A549 (cell line): Measurements from ENCODE around the gene HERC3. TPM values are rescaled to one million over a fixed set of nuclear protein-coding genes. Genes with fewer than 3 reads are reported as not detected.

Experiments
- ATAC-seq, 2 experiments: fragments of 200-7000 bp in 1 of 2; fragments of >200 bp in 1 of 2; cut with Nextera tagmentation in 1 of 2; cut with Tn5 transposase in 1 of 2; 3 replicates each; pipeline versions ENCODE4 v1.8.0 to v1.9.1; 2018 to 2020; ENCODE audit warnings: mild to moderate bottlenecking in 1 of 2, moderate library complexity in 1 of 2
- CTCF ChIA-PET: fragments of 300-600 bp; sonication (Branson Sonifier 250); formaldehyde crosslinking; extraction: SDS; loops from one replicate; lab custom pipeline; 2021; ENCODE audit warnings: antibody characterized with exemption, inconsistent platforms; lab: Yijun Ruan, JAX
- POLR2A ChIA-PET: fragments of 350-600 bp; formaldehyde crosslinking; extraction: SDS; loops from one replicate; lab custom pipeline; 2021; ENCODE audit warnings: antibody characterized with exemption, inconsistent platforms; lab: Yijun Ruan, JAX
- DNase-seq, 2 experiments: peaks; one replicate each; pipeline versions ENCODE4 v3.0.0 to v3.0.0-alpha.2; 2011 to 2016; ENCODE audit warnings: low read depth in 1 of 2, low spot score in 1 of 2
- FAIRE-seq: peaks from 2 replicates; lab custom pipeline; 2011; peaks lifted over from hg19 to GRCh38; lab: Jason Lieb, UNC
- H3K27ac ChIP-seq, 2 experiments: fragments of >200 bp; sonication (Bioruptor Twin); formaldehyde crosslinking; 3 replicates each; pipeline ENCODE4 v1.5.1; 2016 to 2017
- H3K4me1 ChIP-seq: fragments of >200 bp; sonication (Bioruptor Twin); formaldehyde crosslinking; 3 replicates; pipeline ENCODE4 v1.6.1; 2016
- H3K4me2 ChIP-seq: fragments of >200 bp; sonication (Bioruptor Twin); formaldehyde crosslinking; 3 replicates; pipeline ENCODE4 v1.6.1; 2016
- H3K4me3 ChIP-seq: fragments of >200 bp; sonication (Bioruptor Twin); formaldehyde crosslinking; 3 replicates; pipeline ENCODE4 v1.5.1; 2016
- H3K9me3 ChIP-seq: fragments of >200 bp; sonication (Bioruptor Twin); formaldehyde crosslinking; 3 replicates; pipeline ENCODE4 v1.6.1; 2016
- BHLHE40 ChIP-seq: IDR thresholded peaks from 2 replicates; pipeline ENCODE4 v1.6.1; 2012; ENCODE audit warnings: low read depth, low read length, inconsistent platforms
- CBX8 ChIP-seq: fragments of 200-600 bp; sonication (generic); IDR thresholded peaks from 2 replicates; pipeline ENCODE4 v1.6.1; 2016
- CEBPB ChIP-seq, 2 experiments: fragments of >200 bp in 1 of 2; sonication (Bioruptor Twin) in 1 of 2; formaldehyde crosslinking in 1 of 2; IDR thresholded peaks; 2 replicates each; pipeline ENCODE4 v1.6.1; 2012 to 2016
- CTCF ChIP-seq: fragments of >200 bp; sonication (Bioruptor Twin); formaldehyde crosslinking; IDR thresholded peaks from 3 replicates; pipeline ENCODE4 v1.5.1; 2016
- E2F6 ChIP-seq: IDR thresholded peaks from 2 replicates; pipeline ENCODE4 v1.6.1; 2012; ENCODE audit warnings: low read depth, borderline replicate concordance
- EHF ChIP-seq: fragments of 250-450 bp; sonication (Bioruptor Pico); IDR thresholded peaks from 2 replicates; pipeline ENCODE4 v1.5.0; 2020; ENCODE audit warnings: mild to moderate bottlenecking
- FOSB ChIP-seq: fragments of 250-450 bp; sonication (Bioruptor Pico); IDR thresholded peaks from 2 replicates; pipeline ENCODE4 v1.5.0; 2020; ENCODE audit warnings: mild to moderate bottlenecking, moderate library complexity
- HEYL ChIP-seq: fragments of 250-450 bp; sonication (Bioruptor Pico); IDR thresholded peaks from 2 replicates; pipeline ENCODE4 v1.8.0; 2021; ENCODE audit warnings: mild to moderate bottlenecking, moderate library complexity
- HOXA7 ChIP-seq: fragments of 250-450 bp; sonication (Bioruptor Pico); IDR thresholded peaks from 2 replicates; pipeline ENCODE4 v1.5.0; 2020; ENCODE audit warnings: mild to moderate bottlenecking, moderate library complexity
- HOXB13 ChIP-seq: fragments of 250-450 bp; sonication (Bioruptor Pico); IDR thresholded peaks from 2 replicates; pipeline ENCODE4 v1.5.0; 2020; ENCODE audit warnings: low read depth, mild to moderate bottlenecking, moderate library complexity
- KDM1A ChIP-seq: fragments of 200-600 bp; sonication (generic); IDR thresholded peaks from 2 replicates; pipeline ENCODE4 v1.6.1; 2016; ENCODE audit warnings: low read depth, mild to moderate bottlenecking
- MAZ ChIP-seq: fragments of 150-350 bp; IDR thresholded peaks from 2 replicates; pipeline ENCODE4 v1.6.1; 2014; ENCODE audit warnings: antibody characterized with exemption, low read depth, low read length, borderline replicate concordance
- MYC ChIP-seq: IDR thresholded peaks from 2 replicates; pipeline ENCODE4 v1.6.1; 2012; ENCODE audit warnings: mild to moderate bottlenecking, inconsistent platforms, low read length, improper control_type of control experiment, borderline replicate concordance
- PBX3 ChIP-seq: IDR thresholded peaks from 2 replicates; pipeline ENCODE4 v1.6.1; 2012
- RNF2 ChIP-seq: fragments of 200-600 bp; sonication (generic); IDR thresholded peaks from 2 replicates; pipeline ENCODE4 v1.6.1; 2016; ENCODE audit warnings: low read depth, mild to moderate bottlenecking, antibody characterized with exemption, moderate library complexity, borderline replicate concordance
- SMC3 ChIP-seq: fragments of >200 bp; sonication (Bioruptor Twin); formaldehyde crosslinking; IDR thresholded peaks from 3 replicates; pipeline ENCODE4 v1.6.1; 2018; ENCODE audit warnings: inconsistent platforms
- ZC3H11A ChIP-seq: fragments of 450-650 bp; IDR thresholded peaks from 2 replicates; pipeline ENCODE4 v1.6.1; 2014; ENCODE audit warnings: antibody characterized with exemption, mild to moderate bottlenecking
- ZNF302 ChIP-seq: fragments of 250-450 bp; sonication (Bioruptor Pico); IDR thresholded peaks from 2 replicates; pipeline ENCODE4 v1.9.0; 2021; ENCODE audit warnings: inconsistent platforms, mild to moderate bottlenecking, moderate library complexity
- WGBS: methylation state at CpG from one replicate; pipeline ENCODE4 v1.1.6; 2017; ENCODE audit errors: missing lambda C conversion rate; 5-methylcytosine and 5-hydroxymethylcytosine counted together
- polyA plus RNA-seq, 4 experiments: library from polyadenylated mRNA; depleted of rRNA in 3 of 4; stranded (reverse); fragments of >200 nt; fragmentation: RNase III in 1 of 4; extraction: RNeasy Plus Mini Kit Qiagen cat#74134 plus additional on column Dnase treatment in 1 of 4; gene quantifications; 2 replicates in 3 of 4; 3 replicates in 1 of 4; pipeline ENCODE4 v1.2.3, GENCODE V29; 2011 to 2017
- TF ChIP-seq, protein P1 (sequence below): fragments of >200 bp; sonication (Bioruptor Twin); formaldehyde crosslinking; IDR thresholded peaks from 2 replicates; pipeline ENCODE4 v1.6.1; 2016
- TF ChIP-seq, protein P2 (sequence below): fragments of 200-600 bp; sonication (generic); IDR thresholded peaks from 2 replicates; pipeline ENCODE4 v1.6.1; 2016; ENCODE audit warnings: antibody characterized with exemption, mild to moderate bottlenecking, moderate library complexity

The HERC3 gene
- polyA plus RNA-seq, 2 of the 4 experiments (the other 2 are of a cell fraction): 4.9 to 6.2 TPM

GRCh38 chr4:88753658-88754571, 161.6 kb downstream of the HERC3 start:
- Histone ChIP-seq H3K4me3 (no peak overlapping the region), H3K4me2 (peak overlapping the region; percentile 64), H3K4me1 (peaks cover 74% of the 10 kb centered on the region), H3K9me3 (no peaks in the 10 kb centered on the region), H3K27ac (peak overlapping the region; percentile 75 to 78)
- DNase-seq (peak in 1 of 2 experiments; percentile 9), FAIRE-seq (no peak), ATAC-seq (peak in 1 of 2 experiments; percentile 55; a peak in 2 of 6 replicates)
- no peak for TF ChIP-seq CBX8
- TF ChIP-seq CEBPB (IDR thresholded peaks at IDR 0.05): no peak
- no peak for TF ChIP-seq MYC
- no peak for TF ChIP-seq SMC3
- no peak for TF ChIP-seq ZNF302 (CRISPR knock-in tag)
- no peak for TF ChIP-seq EHF
- TF ChIP-seq, protein P1, sequence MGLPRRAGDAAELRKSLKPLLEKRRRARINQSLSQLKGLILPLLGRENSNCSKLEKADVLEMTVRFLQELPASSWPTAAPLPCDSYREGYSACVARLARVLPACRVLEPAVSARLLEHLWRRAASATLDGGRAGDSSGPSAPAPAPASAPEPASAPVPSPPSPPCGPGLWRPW: no peak
- TF ChIP-seq HEYL (CRISPR knock-in tag): no peak
- TF ChIP-seq HOXA7: no peak
- TF ChIP-seq HOXB13: no peak
- TF ChIP-seq E2F6: no peak
- no peak for TF ChIP-seq BHLHE40
- no peak for TF ChIP-seq MAZ
- TF ChIP-seq, protein P2, sequence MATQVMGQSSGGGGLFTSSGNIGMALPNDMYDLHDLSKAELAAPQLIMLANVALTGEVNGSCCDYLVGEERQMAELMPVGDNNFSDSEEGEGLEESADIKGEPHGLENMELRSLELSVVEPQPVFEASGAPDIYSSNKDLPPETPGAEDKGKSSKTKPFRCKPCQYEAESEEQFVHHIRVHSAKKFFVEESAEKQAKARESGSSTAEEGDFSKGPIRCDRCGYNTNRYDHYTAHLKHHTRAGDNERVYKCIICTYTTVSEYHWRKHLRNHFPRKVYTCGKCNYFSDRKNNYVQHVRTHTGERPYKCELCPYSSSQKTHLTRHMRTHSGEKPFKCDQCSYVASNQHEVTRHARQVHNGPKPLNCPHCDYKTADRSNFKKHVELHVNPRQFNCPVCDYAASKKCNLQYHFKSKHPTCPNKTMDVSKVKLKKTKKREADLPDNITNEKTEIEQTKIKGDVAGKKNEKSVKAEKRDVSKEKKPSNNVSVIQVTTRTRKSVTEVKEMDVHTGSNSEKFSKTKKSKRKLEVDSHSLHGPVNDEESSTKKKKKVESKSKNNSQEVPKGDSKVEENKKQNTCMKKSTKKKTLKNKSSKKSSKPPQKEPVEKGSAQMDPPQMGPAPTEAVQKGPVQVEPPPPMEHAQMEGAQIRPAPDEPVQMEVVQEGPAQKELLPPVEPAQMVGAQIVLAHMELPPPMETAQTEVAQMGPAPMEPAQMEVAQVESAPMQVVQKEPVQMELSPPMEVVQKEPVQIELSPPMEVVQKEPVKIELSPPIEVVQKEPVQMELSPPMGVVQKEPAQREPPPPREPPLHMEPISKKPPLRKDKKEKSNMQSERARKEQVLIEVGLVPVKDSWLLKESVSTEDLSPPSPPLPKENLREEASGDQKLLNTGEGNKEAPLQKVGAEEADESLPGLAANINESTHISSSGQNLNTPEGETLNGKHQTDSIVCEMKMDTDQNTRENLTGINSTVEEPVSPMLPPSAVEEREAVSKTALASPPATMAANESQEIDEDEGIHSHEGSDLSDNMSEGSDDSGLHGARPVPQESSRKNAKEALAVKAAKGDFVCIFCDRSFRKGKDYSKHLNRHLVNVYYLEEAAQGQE: no peak
- no peak for TF ChIP-seq PBX3
- TF ChIP-seq CTCF: no peak
- TF ChIP-seq ZC3H11A: no peak
- no peak for TF ChIP-seq FOSB (CRISPR knock-in tag)
- no peak for TF ChIP-seq KDM1A
- TF ChIP-seq RNF2: no peak
- CTCF ChIA-PET: interaction anchor here (1.0 kb wide), 1 partner anchor 269 kb away, joined by 3 read pairs; no protein-coding TSS in a partner anchor
- 39% methylated on average over 7 of the region's 7 CpGs for WGBS
- POLR2A ChIA-PET: no interaction called here
